ENCODE results near the gene KCNMA1. TPM values are rescaled to one million over a fixed set of nuclear protein-coding genes. Genes with fewer than 3 reads are reported as not detected.

Gene KCNMA1
- total RNA-seq, 1 experiment from 2014 or later, result 20.7 TPM

DNA sequence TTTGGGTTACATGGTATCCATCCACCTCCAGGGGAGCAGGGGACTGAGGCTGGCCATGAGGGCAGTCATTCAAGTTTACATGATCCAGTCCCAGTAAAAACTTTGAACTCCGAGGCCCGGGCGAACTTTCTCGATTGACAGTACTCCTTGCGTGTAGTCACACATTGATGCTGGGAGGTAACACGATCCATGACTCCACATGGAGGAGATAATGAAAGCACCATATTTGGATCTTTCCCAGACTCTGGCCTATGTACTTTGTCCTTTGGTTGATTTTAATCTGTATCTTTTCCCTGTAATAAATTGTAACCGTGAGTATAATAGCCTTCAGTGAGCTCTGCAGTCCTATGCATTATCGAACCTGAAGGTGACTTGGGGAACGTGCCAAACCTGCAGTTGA is 401.6 kb downstream of the KCNMA1 start:
- H3K36me3 Mint-ChIP-seq (ENCODE audit: insufficient read depth, unreplicated experiment), result no peaks in the 10 kb centered on the region
- no TSS peak for BruUV-seq (replicated peaks)
- intact Hi-C loops (cut with micrococcal nuclease; ENCODE audit: unreplicated experiment), result no loop called here
- TF ChIP-seq, protein P1, sequence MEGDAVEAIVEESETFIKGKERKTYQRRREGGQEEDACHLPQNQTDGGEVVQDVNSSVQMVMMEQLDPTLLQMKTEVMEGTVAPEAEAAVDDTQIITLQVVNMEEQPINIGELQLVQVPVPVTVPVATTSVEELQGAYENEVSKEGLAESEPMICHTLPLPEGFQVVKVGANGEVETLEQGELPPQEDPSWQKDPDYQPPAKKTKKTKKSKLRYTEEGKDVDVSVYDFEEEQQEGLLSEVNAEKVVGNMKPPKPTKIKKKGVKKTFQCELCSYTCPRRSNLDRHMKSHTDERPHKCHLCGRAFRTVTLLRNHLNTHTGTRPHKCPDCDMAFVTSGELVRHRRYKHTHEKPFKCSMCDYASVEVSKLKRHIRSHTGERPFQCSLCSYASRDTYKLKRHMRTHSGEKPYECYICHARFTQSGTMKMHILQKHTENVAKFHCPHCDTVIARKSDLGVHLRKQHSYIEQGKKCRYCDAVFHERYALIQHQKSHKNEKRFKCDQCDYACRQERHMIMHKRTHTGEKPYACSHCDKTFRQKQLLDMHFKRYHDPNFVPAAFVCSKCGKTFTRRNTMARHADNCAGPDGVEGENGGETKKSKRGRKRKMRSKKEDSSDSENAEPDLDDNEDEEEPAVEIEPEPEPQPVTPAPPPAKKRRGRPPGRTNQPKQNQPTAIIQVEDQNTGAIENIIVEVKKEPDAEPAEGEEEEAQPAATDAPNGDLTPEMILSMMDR (IDR thresholded peaks at IDR 0.05; ENCODE audit: insufficient read depth in 1 of 2, low read depth in 1 of 2, low read length in 1 of 2, severe bottlenecking in 1 of 2, unreplicated experiment in 1 of 2), result no peak
- H3K4me3 Mint-ChIP-seq (ENCODE audit: unreplicated experiment), result no peak overlapping the region
- H3K27ac Mint-ChIP-seq (ENCODE audit: unreplicated experiment), result no peak overlapping the region
- H3K9me3 Mint-ChIP-seq (ENCODE audit: unreplicated experiment), result no peaks in the 10 kb centered on the region
- no peaks in the 10 kb centered on the region for H3K9me3 ChIP-seq
- H3K36me3 ChIP-seq (ENCODE audit: control insufficient read depth, insufficient read depth, low read length), result no peaks in the 10 kb centered on the region
- H3K27me3 Mint-ChIP-seq (ENCODE audit: insufficient read depth, unreplicated experiment), result no peaks in the 10 kb centered on the region
- CTCF ChIA-PET, result no interaction called here
- DNase-seq, result no peak
- no peak overlapping the region for H3K4me3 ChIP-seq (ENCODE audit: low read depth, low read length)
- POLR2A ChIA-PET, result no interaction called here
- no peaks in the 10 kb centered on the region for H3K4me1 ChIP-seq
- no peaks in the 10 kb centered on the region for H3K4me1 Mint-ChIP-seq (ENCODE audit: low read depth, unreplicated experiment)
- H3K27me3 ChIP-seq (replicated peaks; ENCODE audit: control insufficient read depth, insufficient read depth, low read length), result no peaks in the 10 kb centered on the region

DNA sequence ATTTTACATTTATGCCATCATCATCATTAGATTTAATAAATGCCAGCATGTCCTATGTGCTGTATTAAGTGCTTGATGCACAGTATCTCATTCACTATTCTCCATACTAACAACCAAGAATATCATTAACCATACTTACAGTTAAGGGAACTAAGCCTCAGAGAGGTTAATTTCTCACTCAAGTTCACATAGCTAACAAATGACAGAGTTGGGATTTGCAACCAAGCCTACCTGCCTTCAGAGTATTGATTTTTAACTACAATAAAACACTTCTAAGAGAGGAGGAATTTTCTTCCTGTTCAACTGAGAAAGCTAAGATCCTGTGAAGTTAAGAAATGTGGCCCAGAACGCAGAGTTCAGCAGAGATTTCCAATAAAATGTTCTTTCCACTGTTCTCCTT is 403.0 kb downstream of the KCNMA1 start:
- Histone ChIP-seq H3K4me1 (no peaks in the 10 kb centered on the region), H3K4me3 (ENCODE audit: low read depth, low read length) (no peak overlapping the region), H3K36me3 (ENCODE audit: control insufficient read depth, insufficient read depth, low read length) (no peaks in the 10 kb centered on the region), H3K27me3 (replicated peaks; ENCODE audit: control insufficient read depth, insufficient read depth, low read length) (no peaks in the 10 kb centered on the region), H3K9me3 (no peaks in the 10 kb centered on the region)
- DNase-seq, result no peak
- no peaks in the 10 kb centered on the region for H3K9me3 Mint-ChIP-seq (ENCODE audit: unreplicated experiment)
- intact Hi-C loops (cut with micrococcal nuclease; ENCODE audit: unreplicated experiment), result no loop called here
- H3K27ac Mint-ChIP-seq (ENCODE audit: unreplicated experiment), result no peak overlapping the region
- H3K4me1 Mint-ChIP-seq (ENCODE audit: low read depth, unreplicated experiment), result no peaks in the 10 kb centered on the region
- no peaks in the 10 kb centered on the region for H3K36me3 Mint-ChIP-seq (ENCODE audit: insufficient read depth, unreplicated experiment)
- H3K27me3 Mint-ChIP-seq (ENCODE audit: insufficient read depth, unreplicated experiment), result no peaks in the 10 kb centered on the region
- ChIA-PET CTCF (no interaction called here), POLR2A (no interaction called here)
- BruUV-seq (replicated peaks), result no TSS peak
- H3K4me3 Mint-ChIP-seq (ENCODE audit: unreplicated experiment), result no peak overlapping the region
- TF ChIP-seq, protein P1 (IDR thresholded peaks at IDR 0.05; ENCODE audit: insufficient read depth in 1 of 2, low read depth in 1 of 2, low read length in 1 of 2, severe bottlenecking in 1 of 2, unreplicated experiment in 1 of 2), result no peak

DNA sequence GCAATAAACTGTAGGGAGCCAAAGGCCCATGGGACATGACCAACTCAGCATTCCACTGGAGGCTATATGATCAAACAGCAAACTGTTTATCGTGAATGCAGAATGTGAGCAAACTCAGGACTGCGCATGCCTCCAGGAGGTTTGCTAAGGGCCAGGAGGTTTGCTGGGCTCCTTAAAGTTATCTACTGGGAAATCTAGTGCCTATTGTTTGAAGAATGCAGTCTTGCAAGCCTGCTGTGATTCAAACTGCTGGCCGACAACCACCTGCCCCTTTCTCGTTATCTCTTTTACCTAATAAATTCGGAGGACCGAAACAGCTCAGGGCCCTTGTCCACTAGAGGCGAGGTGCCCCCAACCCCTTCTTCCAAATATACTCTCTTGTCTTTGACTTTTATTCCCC is 404.1 kb downstream of the KCNMA1 start:
- intact Hi-C loops (cut with micrococcal nuclease; ENCODE audit: unreplicated experiment), result no loop called here
- H3K27ac Mint-ChIP-seq (ENCODE audit: unreplicated experiment), result no peak overlapping the region
- TF ChIP-seq, protein P1 (IDR thresholded peaks at IDR 0.05; ENCODE audit: insufficient read depth in 1 of 2, low read depth in 1 of 2, low read length in 1 of 2, severe bottlenecking in 1 of 2, unreplicated experiment in 1 of 2), result no peak
- DNase-seq, result no peak
- no peaks in the 10 kb centered on the region for H3K4me1 Mint-ChIP-seq (ENCODE audit: low read depth, unreplicated experiment)
- H3K9me3 Mint-ChIP-seq (ENCODE audit: unreplicated experiment), result no peaks in the 10 kb centered on the region
- no peak overlapping the region for H3K4me3 Mint-ChIP-seq (ENCODE audit: unreplicated experiment)
- BruUV-seq (replicated peaks), result no TSS peak
- no peaks in the 10 kb centered on the region for H3K4me1 ChIP-seq
- no peaks in the 10 kb centered on the region for H3K27me3 ChIP-seq (replicated peaks; ENCODE audit: control insufficient read depth, insufficient read depth, low read length)
- no peak overlapping the region for H3K4me3 ChIP-seq (ENCODE audit: low read depth, low read length)
- CTCF ChIA-PET, result no interaction called here
- no peaks in the 10 kb centered on the region for H3K36me3 Mint-ChIP-seq (ENCODE audit: insufficient read depth, unreplicated experiment)
- POLR2A ChIA-PET, result no interaction called here
- no peaks in the 10 kb centered on the region for H3K36me3 ChIP-seq (ENCODE audit: control insufficient read depth, insufficient read depth, low read length)
- H3K27me3 Mint-ChIP-seq (ENCODE audit: insufficient read depth, unreplicated experiment), result no peaks in the 10 kb centered on the region
- H3K9me3 ChIP-seq, result no peaks in the 10 kb centered on the region
